ENCODE data around the gene ESPN.
A peak's percentile ranks its signal among the peaks of the same experiment; 100 is the strongest.
"Not testable (repeated sequence)": the region's sequence is repeated elsewhere in the genome, so short reads cannot be mapped to it uniquely, and the experiment has no call there.

ESPN gene

GRCh38 chr1:6424619-6425593 is at the start of gene ESPN:
Gene ESPN (plus strand): TSS chr1:6424776. CDS start chr1:6424956, 180 bp downstream.
- no peak for DNase-seq

- no peak for DNase-seq
Observed at GRCh38 chr1:6378096-6378746, 46.4 kb upstream of the ESPN start.

- DNase-seq, result no peak
Observed at GRCh38 chr1:6380037-6380436, 44.5 kb upstream of the ESPN start.

GRCh38 chr1:6384135-6384534 is 40.4 kb upstream of the ESPN start:
- DNase-seq, result no peak

GRCh38 chr1:6384962-6385361 is 39.6 kb upstream of the ESPN start:
- no peak for DNase-seq

GRCh38 chr1:6385488-6386191 is 38.9 kb upstream of the ESPN start:
- peak; percentile 70 for DNase-seq

GRCh38 chr1:6386371-6386949 is 38.1 kb upstream of the ESPN start:
- peak; percentile 32 for DNase-seq

- no peak for DNase-seq
Observed at GRCh38 chr1:6389971-6390370, 34.6 kb upstream of the ESPN start.

GRCh38 chr1:6391951-6392808 is 32.4 kb upstream of the ESPN start:
- DNase-seq, result no peak

GRCh38 chr1:6392809-6393399 is 31.7 kb upstream of the ESPN start:
- no peak for DNase-seq

GRCh38 chr1:6393400-6394187 is 31.0 kb upstream of the ESPN start, which contains the start of gene ACOT7:
Gene ACOT7 (minus strand): TSS chr1:6393767. CDS start chr1:6393399, 368 bp downstream.
- peak; percentile 80 for DNase-seq

- DNase-seq, result not testable (repeated sequence)
Observed at GRCh38 chr1:6395130-6395529, 29.4 kb upstream of the ESPN start.

GRCh38 chr1:6395781-6396244 is 28.8 kb upstream of the ESPN start:
- not testable (repeated sequence) for DNase-seq

GRCh38 chr1:6396998-6397397 is 27.6 kb upstream of the ESPN start:
- no peak for DNase-seq

- DNase-seq, result no peak
Observed at GRCh38 chr1:6397844-6398441, 26.6 kb upstream of the ESPN start.

GRCh38 chr1:6399294-6399693 is 25.3 kb upstream of the ESPN start:
- DNase-seq, result no peak

- DNase-seq, result no peak
Observed at GRCh38 chr1:6401673-6402072, 22.9 kb upstream of the ESPN start.

- no peak for DNase-seq
Observed at GRCh38 chr1:6408023-6408422, 16.6 kb upstream of the ESPN start.

GRCh38 chr1:6409053-6409452 is 15.5 kb upstream of the ESPN start:
- no peak for DNase-seq

GRCh38 chr1:6409733-6410132 is 14.8 kb upstream of the ESPN start:
- DNase-seq, result no peak

Measured in fibroblast of upper back skin (primary cell).